HG02798 (cell line): ENCODE results near the gene AMZ1.

Experiments
- ATAC-seq: cut with Tn5 transposase; IDR thresholded peaks from one replicate; pipeline ENCODE4 v1.9.1; 2021; ENCODE audit warnings: mild to moderate bottlenecking; ENCODE audit not compliant: unreplicated experiment, poor library complexity

Gene AMZ1

DNA sequence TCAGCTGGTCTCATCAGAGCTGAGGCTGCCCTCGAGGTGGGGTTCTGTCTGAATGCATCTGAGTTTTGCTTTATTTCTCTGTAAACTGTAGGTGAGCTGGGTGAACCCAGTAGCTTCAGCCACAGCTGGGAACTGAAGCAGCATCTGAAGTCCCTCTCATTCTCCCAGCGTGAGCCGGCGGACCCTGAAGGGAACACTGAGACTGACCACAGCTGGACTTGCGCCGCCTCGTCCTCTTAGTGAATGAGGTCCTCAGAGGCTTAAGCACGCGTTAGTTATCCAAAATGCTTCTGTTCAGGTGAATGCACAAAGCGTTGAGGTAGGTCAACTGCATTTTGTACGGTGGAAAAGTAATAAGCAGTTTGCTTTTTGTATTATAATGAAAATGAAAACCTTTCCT is 76.6 kb downstream of the AMZ1 start:
- ATAC-seq: no peak
